OCI-LY7 (cell line): ENCODE data around the gene RPS24. TPM values are rescaled to one million over a fixed set of nuclear protein-coding genes. Genes with fewer than 3 reads are reported as not detected.

ENCODE experiments used
- BruUV-seq: library from RNA; stranded (reverse); fragments of 400-500 nt; replicated peaks from 2 replicates; lab custom pipeline; 2021; lab: Mats Ljungman, UMichigan
- CTCF ChIA-PET: fragments of 300-600 bp; sonication (Branson Sonifier 250); formaldehyde crosslinking; loops from one replicate; lab custom pipeline; 2022; ENCODE audit warnings: antibody characterized with exemption; ENCODE audit not compliant: unreplicated experiment; lab: Charles Lee
- POLR2A ChIA-PET: fragments of 300-600 bp; sonication (Branson Sonifier 250); formaldehyde crosslinking; loops from one replicate; lab custom pipeline; 2022; ENCODE audit warnings: antibody characterized with exemption; lab: Charles Lee
- DNase-seq: peaks from one replicate; pipeline ENCODE4 v3.0.0-alpha.2; 2015; ENCODE audit warnings: low spot score
- H2AFZ ChIP-seq: fragments of 200-600 bp; sonication (generic), shearing (Covaris generic); 2 replicates; pipeline ENCODE4 v1.6.1; 2014; ENCODE audit warnings: mild to moderate bottlenecking, antibody characterized with exemption, low read length, moderate library complexity
- H3K27ac ChIP-seq: fragments of 200-600 bp; sonication (generic); 2 replicates; pipeline ENCODE4 v1.5.1; 2014; ENCODE audit warnings: mixed run types, low read depth, mild to moderate bottlenecking, moderate library complexity, low read length, inconsistent platforms; ENCODE audit not compliant: poor library complexity, severe bottlenecking
- H3K36me3 ChIP-seq: fragments of 200-600 bp; sonication (generic); 2 replicates; pipeline ENCODE4 v1.6.1; 2014; ENCODE audit warnings: mild to moderate bottlenecking, antibody characterized with exemption, low read length, moderate library complexity, mixed read lengths; ENCODE audit not compliant: insufficient read depth
- H3K4me1 ChIP-seq: fragments of 200-600 bp; sonication (generic); 2 replicates; pipeline ENCODE4 v1.5.1; 2014; ENCODE audit warnings: mild to moderate bottlenecking, low read length; ENCODE audit not compliant: insufficient read depth, poor library complexity, severe bottlenecking
- H3K4me2 ChIP-seq: fragments of 200-600 bp; sonication (generic); 2 replicates; pipeline ENCODE4 v1.6.1; 2014; ENCODE audit warnings: mild to moderate bottlenecking, low read length
- H3K4me3 ChIP-seq: fragments of 200-600 bp; sonication (generic); 2 replicates; pipeline ENCODE4 v1.5.1; 2014; ENCODE audit warnings: mild to moderate bottlenecking, low read depth, low read length; ENCODE audit not compliant: poor library complexity, severe bottlenecking
- H3K79me2 ChIP-seq: fragments of 200-600 bp; sonication (generic); 2 replicates; pipeline ENCODE4 v1.6.1; 2016; ENCODE audit warnings: low read depth, mild to moderate bottlenecking, low read length, moderate library complexity, mixed read lengths; ENCODE audit not compliant: insufficient read depth
- H3K9me2 ChIP-seq: fragments of 200-600 bp; sonication (generic); 2 replicates; pipeline ENCODE4 v1.6.1; 2016; ENCODE audit warnings: mild to moderate bottlenecking, low read length, mixed read lengths; ENCODE audit not compliant: insufficient read depth
- H3K9me3 ChIP-seq: fragments of 200-600 bp; sonication (generic); 2 replicates; pipeline ENCODE4 v1.6.1; 2014; ENCODE audit warnings: mild to moderate bottlenecking, mixed run types, low read length, mixed read lengths
- H4K20me1 ChIP-seq: fragments of 200-600 bp; sonication (generic); 2 replicates; pipeline ENCODE4 v1.6.1; 2014; ENCODE audit warnings: mild to moderate bottlenecking, antibody characterized with exemption, low read length, moderate library complexity, mixed read lengths; ENCODE audit not compliant: insufficient read depth
- EZH2phosphoT487 ChIP-seq: fragments of 200-600 bp; sonication (generic); IDR thresholded peaks from 2 replicates; pipeline ENCODE4 v1.6.1; 2018; ENCODE audit warnings: low read depth, borderline replicate concordance, mild to moderate bottlenecking, mixed run types, antibody characterized with exemption, low read length, moderate library complexity, mixed read lengths
- intact Hi-C: fragments of 100-400 bp; cut with micrococcal nuclease; formaldehyde crosslinking; loops from one replicate; pipeline ENCODE4 v1.10.0; 2022; ENCODE audit not compliant: unreplicated experiment
- total RNA-seq, 2 experiments: library from RNA; depleted of rRNA in 1 of 2; stranded (reverse); fragments of >200 nt in 1 of 2; shearing (Covaris generic) in 1 of 2; gene quantifications; 2 replicates each; pipeline ENCODE4 v1.2.3, GENCODE V29; 2014 to 2022
- TF ChIP-seq, protein P1 (sequence below): fragments of 200-600 bp; sonication (generic); conservative IDR thresholded peaks from 2 replicates; pipeline ENCODE4 v1.5.1; 2014; ENCODE audit warnings: mild to moderate bottlenecking, antibody characterized with exemption, low read length, moderate library complexity, mixed read lengths

Gene RPS24
- total RNA-seq, 2 experiments from 2014 or later, result 2,059 to 3,395 TPM

DNA sequence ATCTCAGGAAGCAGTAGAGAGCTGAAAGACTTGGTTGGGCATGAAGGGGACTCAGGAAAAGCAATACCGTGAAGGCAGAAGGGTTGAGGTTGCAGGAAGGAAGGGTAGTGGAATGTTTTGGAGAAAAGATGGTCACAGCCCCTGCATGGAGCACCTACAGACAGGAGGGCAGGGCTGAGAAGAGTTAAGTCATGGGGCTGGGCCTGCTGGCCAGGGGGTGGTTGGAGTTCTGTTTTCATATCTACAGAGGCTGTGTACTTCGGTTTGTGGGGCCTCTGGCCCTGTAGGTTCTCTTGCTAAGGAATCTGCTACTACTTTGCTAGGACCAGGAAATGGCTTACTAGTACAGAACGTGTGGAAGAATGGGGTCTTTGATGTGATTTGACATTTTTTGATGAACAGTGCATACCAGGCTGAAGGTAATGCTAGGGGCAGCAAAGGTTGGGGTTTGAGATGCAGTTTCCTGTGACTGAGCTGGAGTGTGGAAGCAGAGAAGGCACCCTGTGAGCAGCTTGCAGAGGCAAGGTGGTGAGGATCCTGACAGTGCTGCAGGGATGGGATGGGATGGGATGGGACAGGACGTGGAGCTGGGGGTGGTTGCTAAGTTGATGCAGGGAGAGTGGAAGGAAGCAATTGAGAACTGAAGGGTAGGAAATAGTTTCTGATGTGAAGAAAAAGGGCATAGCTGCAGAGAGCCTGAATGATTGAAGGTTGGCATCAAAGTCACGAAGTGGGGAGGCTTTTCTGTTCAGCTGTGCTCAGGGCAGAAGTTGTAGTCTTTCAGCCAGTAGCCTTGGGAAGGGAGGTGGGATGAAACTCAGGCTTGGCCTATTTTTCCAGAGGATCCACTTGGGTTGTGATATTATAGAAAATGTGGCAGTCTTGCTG, 7.8 kb downstream of the RPS24 start:
- no peak for DNase-seq
- H3K4me1 ChIP-seq, result peaks cover 79% of the 10 kb centered on the region
- peak overlapping the region; percentile 5; the same call in 1 of the 2 replicates for H3K4me2 ChIP-seq
- no TSS peak for BruUV-seq
- H2AFZ ChIP-seq, result no peak overlapping the region
- TF ChIP-seq, protein P1, sequence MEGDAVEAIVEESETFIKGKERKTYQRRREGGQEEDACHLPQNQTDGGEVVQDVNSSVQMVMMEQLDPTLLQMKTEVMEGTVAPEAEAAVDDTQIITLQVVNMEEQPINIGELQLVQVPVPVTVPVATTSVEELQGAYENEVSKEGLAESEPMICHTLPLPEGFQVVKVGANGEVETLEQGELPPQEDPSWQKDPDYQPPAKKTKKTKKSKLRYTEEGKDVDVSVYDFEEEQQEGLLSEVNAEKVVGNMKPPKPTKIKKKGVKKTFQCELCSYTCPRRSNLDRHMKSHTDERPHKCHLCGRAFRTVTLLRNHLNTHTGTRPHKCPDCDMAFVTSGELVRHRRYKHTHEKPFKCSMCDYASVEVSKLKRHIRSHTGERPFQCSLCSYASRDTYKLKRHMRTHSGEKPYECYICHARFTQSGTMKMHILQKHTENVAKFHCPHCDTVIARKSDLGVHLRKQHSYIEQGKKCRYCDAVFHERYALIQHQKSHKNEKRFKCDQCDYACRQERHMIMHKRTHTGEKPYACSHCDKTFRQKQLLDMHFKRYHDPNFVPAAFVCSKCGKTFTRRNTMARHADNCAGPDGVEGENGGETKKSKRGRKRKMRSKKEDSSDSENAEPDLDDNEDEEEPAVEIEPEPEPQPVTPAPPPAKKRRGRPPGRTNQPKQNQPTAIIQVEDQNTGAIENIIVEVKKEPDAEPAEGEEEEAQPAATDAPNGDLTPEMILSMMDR, result no peak
- no peak for TF ChIP-seq EZH2phosphoT487
- ChIA-PET CTCF (no interaction called here), POLR2A (interaction anchor here (1.0 kb wide), 1 partner anchor 7 kb away, joined by 4 read pairs; no protein-coding TSS in a partner anchor)
- peaks cover 74% of the 10 kb centered on the region for H3K36me3 ChIP-seq
- intact Hi-C loops, result no loop called here
- H3K79me2 ChIP-seq, result peaks cover 48% of the 10 kb centered on the region
- no peak overlapping the region for H3K4me3 ChIP-seq
- H4K20me1 ChIP-seq, result peaks cover 50% of the 10 kb centered on the region
- H3K27ac ChIP-seq, result peak overlapping the region; percentile 18
- no peaks in the 10 kb centered on the region for H3K9me2 ChIP-seq
- H3K9me3 ChIP-seq, result no peaks in the 10 kb centered on the region

DNA sequence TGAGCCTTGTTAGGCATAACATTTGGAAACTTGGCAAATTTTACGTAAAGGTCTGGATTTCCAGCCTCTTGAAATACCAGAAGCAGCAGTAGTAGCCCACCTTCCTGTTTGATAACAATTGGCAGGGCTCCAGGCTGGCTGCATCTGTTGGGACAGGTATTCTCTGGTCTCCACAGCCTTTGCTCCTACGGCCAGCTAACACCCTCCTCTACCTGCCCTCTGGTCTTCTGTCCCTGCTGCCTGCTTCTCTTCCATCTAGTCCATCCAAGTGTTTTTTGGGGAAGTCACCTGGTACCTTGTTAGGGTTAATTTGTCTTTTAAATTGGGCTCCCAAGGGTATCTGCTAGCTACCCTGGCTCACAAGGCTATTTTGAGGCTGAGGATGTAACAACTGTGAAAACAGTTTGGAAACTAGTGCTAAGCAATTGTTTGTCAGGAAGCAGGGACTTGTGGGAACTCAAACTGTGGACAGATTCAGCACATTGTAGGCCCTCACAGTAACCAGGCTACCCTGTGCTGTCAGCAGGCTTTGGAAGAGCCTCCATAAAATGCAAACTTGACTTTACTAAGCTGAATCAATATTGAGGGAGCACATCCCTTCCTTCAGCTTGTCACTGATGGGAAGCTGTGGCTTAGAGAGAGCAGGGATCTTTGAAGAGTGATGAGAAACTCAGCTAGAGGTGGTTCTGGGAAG, 8.5 kb downstream of the RPS24 start:
- Histone ChIP-seq H3K36me3 (peaks cover 66% of the 10 kb centered on the region), H3K9me2 (no peaks in the 10 kb centered on the region), H3K4me1 (peaks cover 71% of the 10 kb centered on the region), H2AFZ (no peak overlapping the region), H3K79me2 (peaks cover 40% of the 10 kb centered on the region), H3K27ac (peak overlapping the region; percentile 18), H3K4me3 (no peak overlapping the region), H3K9me3 (no peaks in the 10 kb centered on the region), H3K4me2 (no peak overlapping the region), H4K20me1 (peaks cover 43% of the 10 kb centered on the region)
- no peak for DNase-seq
- CTCF ChIA-PET, result no interaction called here
- TF ChIP-seq, protein P1, result no peak
- TF ChIP-seq EZH2phosphoT487, result no peak
- BruUV-seq, result no TSS peak
- intact Hi-C loops, result no loop called here
- POLR2A ChIA-PET, result no interaction called here
